Measurements from ENCODE around the gene SEPTIN3.
A peak's percentile ranks its signal among the peaks of the same experiment; 100 is the strongest.

The SEPTIN3 gene

GRCh38 chr22:41923595-41924276 lies 45.5 kb upstream of the SEPTIN3 start:
- TF ChIP-seq FOXP2 (optimal IDR thresholded peaks at IDR 0.05; ENCODE audit: borderline replicate concordance, extremely low read depth, extremely low read length, insufficient read depth) (no peak), POLR2AphosphoS5 (IDR thresholded peaks at IDR 0.05; ENCODE audit: low read depth, low read length) (no peak), SIN3A (IDR thresholded peaks at IDR 0.05; ENCODE audit: borderline replicate concordance, insufficient read depth, low read length) (no peak), TAF1 (IDR thresholded peaks at IDR 0.05; ENCODE audit: borderline replicate concordance, insufficient read depth, low read length) (no peak)
- TF ChIP-seq, protein P1, sequence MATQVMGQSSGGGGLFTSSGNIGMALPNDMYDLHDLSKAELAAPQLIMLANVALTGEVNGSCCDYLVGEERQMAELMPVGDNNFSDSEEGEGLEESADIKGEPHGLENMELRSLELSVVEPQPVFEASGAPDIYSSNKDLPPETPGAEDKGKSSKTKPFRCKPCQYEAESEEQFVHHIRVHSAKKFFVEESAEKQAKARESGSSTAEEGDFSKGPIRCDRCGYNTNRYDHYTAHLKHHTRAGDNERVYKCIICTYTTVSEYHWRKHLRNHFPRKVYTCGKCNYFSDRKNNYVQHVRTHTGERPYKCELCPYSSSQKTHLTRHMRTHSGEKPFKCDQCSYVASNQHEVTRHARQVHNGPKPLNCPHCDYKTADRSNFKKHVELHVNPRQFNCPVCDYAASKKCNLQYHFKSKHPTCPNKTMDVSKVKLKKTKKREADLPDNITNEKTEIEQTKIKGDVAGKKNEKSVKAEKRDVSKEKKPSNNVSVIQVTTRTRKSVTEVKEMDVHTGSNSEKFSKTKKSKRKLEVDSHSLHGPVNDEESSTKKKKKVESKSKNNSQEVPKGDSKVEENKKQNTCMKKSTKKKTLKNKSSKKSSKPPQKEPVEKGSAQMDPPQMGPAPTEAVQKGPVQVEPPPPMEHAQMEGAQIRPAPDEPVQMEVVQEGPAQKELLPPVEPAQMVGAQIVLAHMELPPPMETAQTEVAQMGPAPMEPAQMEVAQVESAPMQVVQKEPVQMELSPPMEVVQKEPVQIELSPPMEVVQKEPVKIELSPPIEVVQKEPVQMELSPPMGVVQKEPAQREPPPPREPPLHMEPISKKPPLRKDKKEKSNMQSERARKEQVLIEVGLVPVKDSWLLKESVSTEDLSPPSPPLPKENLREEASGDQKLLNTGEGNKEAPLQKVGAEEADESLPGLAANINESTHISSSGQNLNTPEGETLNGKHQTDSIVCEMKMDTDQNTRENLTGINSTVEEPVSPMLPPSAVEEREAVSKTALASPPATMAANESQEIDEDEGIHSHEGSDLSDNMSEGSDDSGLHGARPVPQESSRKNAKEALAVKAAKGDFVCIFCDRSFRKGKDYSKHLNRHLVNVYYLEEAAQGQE (IDR thresholded peaks at IDR 0.05; ENCODE audit: insufficient read depth in 1 of 2, low read depth in 2 of 2, low read length in 2 of 2) = no peak

DNA sequence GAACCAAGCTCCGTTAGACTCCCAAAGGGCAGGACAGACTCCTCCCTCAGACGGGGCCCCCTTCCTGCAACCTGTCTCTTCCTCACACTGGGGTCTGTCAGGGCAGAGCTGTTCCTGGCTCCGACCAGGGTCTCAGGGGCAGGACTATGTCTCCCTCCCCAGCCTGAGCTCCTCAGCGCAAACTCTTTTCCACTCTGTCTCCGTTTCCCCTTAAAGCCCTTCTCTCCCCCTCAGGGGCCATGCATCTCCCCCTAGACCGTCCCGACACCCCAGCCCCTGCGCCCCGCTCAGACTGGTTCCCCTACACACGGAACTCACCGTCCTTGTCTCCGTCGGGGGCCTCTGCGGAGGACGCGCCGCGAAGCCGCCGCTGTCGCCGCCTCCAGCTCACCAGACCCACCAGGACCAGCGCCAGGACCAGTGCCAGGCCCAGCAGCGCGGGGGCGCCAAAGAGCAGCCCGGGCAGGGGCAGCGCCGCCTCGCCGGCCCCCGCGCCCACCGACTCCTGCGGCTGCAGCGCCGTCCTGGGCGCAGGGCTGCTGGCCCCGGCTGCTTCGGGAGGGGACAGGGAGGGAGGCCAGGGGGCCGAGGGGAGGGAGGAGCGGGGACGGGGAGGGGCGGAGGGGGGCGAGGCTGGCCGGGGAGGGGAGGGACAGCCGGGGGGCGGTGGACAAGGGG lies 43.3 kb upstream of the SEPTIN3 start:
- TF ChIP-seq FOXP2 (optimal IDR thresholded peaks at IDR 0.05; ENCODE audit: borderline replicate concordance, extremely low read depth, extremely low read length, insufficient read depth) (peak; percentile 71), POLR2AphosphoS5 (IDR thresholded peaks at IDR 0.05; ENCODE audit: low read depth, low read length) (no peak)
- TF ChIP-seq, protein P1 (IDR thresholded peaks at IDR 0.05; ENCODE audit: insufficient read depth in 1 of 2, low read depth in 2 of 2, low read length in 2 of 2) = no peak

- no peak for TF ChIP-seq FOXP2 (optimal IDR thresholded peaks at IDR 0.05; ENCODE audit: borderline replicate concordance, extremely low read depth, extremely low read length, insufficient read depth)
- TF ChIP-seq, protein P1 (IDR thresholded peaks at IDR 0.05; ENCODE audit: insufficient read depth in 1 of 2, low read depth in 2 of 2, low read length in 2 of 2) = no peak
- no peak for TF ChIP-seq TAF1 (IDR thresholded peaks at IDR 0.05; ENCODE audit: borderline replicate concordance, insufficient read depth, low read length)
- no peak for TF ChIP-seq SIN3A (IDR thresholded peaks at IDR 0.05; ENCODE audit: borderline replicate concordance, insufficient read depth, low read length)
- no peak for TF ChIP-seq POLR2AphosphoS5 (IDR thresholded peaks at IDR 0.05; ENCODE audit: low read depth, low read length)
Measured at GRCh38 chr22:41927813-41928212, 41.4 kb upstream of the SEPTIN3 start.

GRCh38 chr22:41928593-41929417 lies 40.4 kb upstream of the SEPTIN3 start:
- TF ChIP-seq, protein P1 (IDR thresholded peaks at IDR 0.05; ENCODE audit: insufficient read depth in 1 of 2, low read depth in 2 of 2, low read length in 2 of 2) = no peak
- no peak for TF ChIP-seq TAF1 (IDR thresholded peaks at IDR 0.05; ENCODE audit: borderline replicate concordance, insufficient read depth, low read length)
- TF ChIP-seq POLR2AphosphoS5 (IDR thresholded peaks at IDR 0.05; ENCODE audit: low read depth, low read length) = no peak
- TF ChIP-seq SIN3A (IDR thresholded peaks at IDR 0.05; ENCODE audit: borderline replicate concordance, insufficient read depth, low read length) = no peak
- no peak for TF ChIP-seq FOXP2 (optimal IDR thresholded peaks at IDR 0.05; ENCODE audit: borderline replicate concordance, extremely low read depth, extremely low read length, insufficient read depth)
